B cell (primary cell): Measurements from ENCODE around the gene DDR1. TPM values are rescaled to one million over a fixed set of nuclear protein-coding genes. Genes with fewer than 3 reads are reported as not detected.

Source experiments
- ATAC-seq: fragments of 200-7000 bp; cut with Tn5 transposase; one replicate; pipeline ENCODE4 v1.10.0; 2021; ENCODE audit warnings: low read depth, mild to moderate bottlenecking, moderate number of reproducible peaks, moderate library complexity
- CTCF ChIA-PET: fragments of 350-600 bp; sonication (Branson Sonifier 250); formaldehyde crosslinking; loops from one replicate; lab custom pipeline; 2021; ENCODE audit warnings: antibody characterized with exemption, inconsistent platforms; lab: Charles Lee
- POLR2A ChIA-PET: fragments of 350-600 bp; sonication (Branson Sonifier 250); formaldehyde crosslinking; loops from one replicate; lab custom pipeline; 2021; ENCODE audit warnings: antibody characterized with exemption; lab: Charles Lee
- DNase-seq: peaks from one replicate; pipeline ENCODE4 v3.0.0; 2013
- H2AFZ ChIP-seq: 2 replicates; pipeline ENCODE4 v1.6.1; 2012; ENCODE audit warnings: mild to moderate bottlenecking, low read depth, low read length; ENCODE audit not compliant: insufficient read depth, poor library complexity, severe bottlenecking
- H3K27ac ChIP-seq, 2 donors: 1 replicate in 1 of 2; 2 replicates in 1 of 2; pipeline ENCODE4 v1.5.1; 2012 to 2013; ENCODE audit warnings: low read length in 2 of 2, mild to moderate bottlenecking in 2 of 2, moderate library complexity in 1 of 2
- H3K27me3 ChIP-seq, 4 experiments: fragments of 200-600 bp in 1 of 4; sonication (generic) in 1 of 4; replicated peaks in 1 of 4; 1 replicate in 2 of 4; 2 replicates in 2 of 4; pipeline versions ENCODE4 v1.6.1 to v1.7.0; 2013 to 2016; ENCODE audit warnings: low read length in 3 of 4, mild to moderate bottlenecking in 2 of 4, mixed read lengths in 1 of 4, moderate library complexity in 1 of 4; ENCODE audit not compliant: insufficient read depth in 4 of 4, control insufficient read depth in 3 of 4; ENCODE audit errors: control extremely low read depth in 1 of 4
- H3K36me3 ChIP-seq, 2 experiments: replicated peaks in 1 of 2; 1 replicate in 1 of 2; 2 replicates in 1 of 2; pipeline versions ENCODE4 v1.6.1 to v1.7.1; 2013; ENCODE audit warnings: low read length in 1 of 2; ENCODE audit not compliant: insufficient read depth in 2 of 2, control insufficient read depth in 1 of 2; ENCODE audit errors: control extremely low read depth in 1 of 2, extremely low read depth in 1 of 2
- H3K4me1 ChIP-seq, 2 donors: fragments of 200-600 bp in 1 of 2; sonication (generic) in 1 of 2; 1 replicate in 1 of 2; 2 replicates in 1 of 2; pipeline versions ENCODE4 v1.5.1 to v1.6.1; 2013 to 2017; ENCODE audit warnings: low read length in 2 of 2; ENCODE audit not compliant: control insufficient read depth in 2 of 2, insufficient read depth in 2 of 2
- H3K4me2 ChIP-seq: replicated peaks from 2 replicates; pipeline ENCODE3; 2012; ENCODE audit warnings: mild to moderate bottlenecking, low read depth, low read length; ENCODE audit not compliant: poor library complexity, severe bottlenecking
- H3K4me3 ChIP-seq, 5 experiments: fragments of 200-600 bp in 1 of 5; sonication (generic) in 1 of 5; 1 replicate in 3 of 5; 2 replicates in 2 of 5; pipeline versions ENCODE4 v1.5.1 to v1.7.0; 2011 to 2016; ENCODE audit warnings: low read length in 4 of 5, mild to moderate bottlenecking in 4 of 5, low read depth in 2 of 5, control low read depth in 1 of 5, moderate library complexity in 1 of 5; ENCODE audit not compliant: insufficient read depth in 1 of 5; ENCODE audit errors: control extremely low read depth in 1 of 5, extremely low read depth in 1 of 5
- H3K79me2 ChIP-seq: fragments of 200-600 bp; sonication (generic); one replicate; pipeline ENCODE4 v1.6.0; 2016; ENCODE audit warnings: low read length; ENCODE audit not compliant: control insufficient read depth, insufficient read depth
- H3K9ac ChIP-seq: fragments of 200-600 bp; sonication (generic); 2 replicates; pipeline ENCODE4 v1.6.1; 2017; ENCODE audit warnings: mild to moderate bottlenecking, low read length, moderate library complexity
- H3K9me3 ChIP-seq, 3 donors: one replicate each; pipeline versions ENCODE4 v1.6.1 to v1.7.1; 2013; ENCODE audit warnings: low read length in 2 of 3; ENCODE audit not compliant: control insufficient read depth in 2 of 3, insufficient read depth in 1 of 3; ENCODE audit errors: control extremely low read depth in 1 of 3
- H4K20me1 ChIP-seq: 2 replicates; pipeline ENCODE4 v1.6.0; 2012; ENCODE audit warnings: mild to moderate bottlenecking, low read length; ENCODE audit not compliant: insufficient read depth, control insufficient read depth, poor library complexity, severe bottlenecking
- H3K27ac Mint-ChIP-seq: one replicate; pipeline ENCODE4 v1.8.0; 2021; ENCODE audit warnings: mixed read lengths
- H3K27me3 Mint-ChIP-seq: one replicate; pipeline ENCODE4 v1.8.0; 2021; ENCODE audit warnings: mixed read lengths
- H3K4me1 Mint-ChIP-seq: one replicate; pipeline ENCODE4 v1.8.0; 2021; ENCODE audit warnings: mixed read lengths
- H3K4me3 Mint-ChIP-seq: one replicate; pipeline ENCODE4 v1.8.0; 2021; ENCODE audit warnings: mixed read lengths
- H3K9me3 Mint-ChIP-seq: one replicate; pipeline ENCODE4 v1.8.0; 2022; ENCODE audit warnings: mixed read lengths; ENCODE audit not compliant: insufficient read depth
- CTCF ChIP-seq: fragments of 200-600 bp; IDR thresholded peaks from one replicate; pipeline ENCODE4 v1.8.0; 2022; ENCODE audit warnings: antibody characterized with exemption, mild to moderate bottlenecking
- EZH2 ChIP-seq: IDR thresholded peaks from 2 replicates; pipeline ENCODE4 v1.6.1; 2012; ENCODE audit warnings: borderline replicate concordance, low read depth, mild to moderate bottlenecking, moderate library complexity, low read length; ENCODE audit not compliant: insufficient read depth, poor library complexity, severe bottlenecking
- WGBS: methylation state at CpG from one replicate; pipeline ENCODE4 v1.1.5; 2013; ENCODE audit warnings: missing lambda C conversion rate; ENCODE audit not compliant: insufficient coverage; 5-methylcytosine and 5-hydroxymethylcytosine counted together
- intact Hi-C: fragments of 100-400 bp; cut with micrococcal nuclease; formaldehyde crosslinking; loops from one replicate; pipeline ENCODE4 v1.10.0; 2022
- polyA plus RNA-seq: library from polyadenylated mRNA; depleted of rRNA; stranded (reverse); fragments of >200 nt; gene quantifications from 2 replicates; pipeline ENCODE4 v1.2.3, GENCODE V29; 2012
- total RNA-seq, 2 donors: library from RNA; stranded (reverse); fragments of 120-200 nt in 1 of 2; gene quantifications; 1 replicate in 1 of 2; 2 replicates in 1 of 2; pipeline versions ENCODE4 v1.2.3 to v1.2.4, GENCODE V29; 2013 to 2022

DDR1 gene
- total and polyA plus RNA-seq, 2 donors (not counting 1 experiment from before 2014, with no cell fraction given), result 28.8 to 61.7 TPM

- no peak overlapping the region for H3K4me3 Mint-ChIP-seq
- H3K4me1 ChIP-seq, result peaks cover 11 to 20% of the 10 kb centered on the region in 2 donors
- peaks cover 24% of the 10 kb centered on the region for H3K4me1 Mint-ChIP-seq
- 95% methylated on average over 7 of the region's 7 CpGs for WGBS
- CTCF ChIA-PET, result interaction anchor here (1.0 to 6.1 kb wide), 6 partner anchors 88 to 170 kb away, joined by 3 to 68 read pairs (median 8); no protein-coding TSS in a partner anchor
- no peak overlapping the region for H3K27ac Mint-ChIP-seq
- no peak overlapping the region for H3K9ac ChIP-seq
- DNase-seq (no peak), ATAC-seq (no peak)
- POLR2A ChIA-PET, result no interaction called here
- H3K9me3 Mint-ChIP-seq, result no peaks in the 10 kb centered on the region
- no peaks in the 10 kb centered on the region for H3K27me3 ChIP-seq
- H3K4me2 ChIP-seq, result no peak overlapping the region
- no peaks in the 10 kb centered on the region for H3K9me3 ChIP-seq
- TF ChIP-seq CTCF (no peak), EZH2 (no peak)
- no peaks in the 10 kb centered on the region for H4K20me1 ChIP-seq
- H3K27me3 Mint-ChIP-seq, result no peaks in the 10 kb centered on the region
- H3K27ac ChIP-seq, result no peak overlapping the region
- H3K36me3 ChIP-seq, result peaks cover 2 to 59% of the 10 kb centered on the region in 2 experiments
- H3K4me3 ChIP-seq, result no peak overlapping the region
- intact Hi-C loops, result no loop called here
- no peaks in the 10 kb centered on the region for H3K79me2 ChIP-seq
- no peak overlapping the region for H2AFZ ChIP-seq
Measured at GRCh38 chr6:30917041-30917440, 32.7 kb downstream of the DDR1 start.

GRCh38 chr6:30917487-30917886 is 33.2 kb downstream of the DDR1 start:
- DNase-seq (no peak), ATAC-seq (no peak)
- Histone ChIP-seq H3K79me2 (no peaks in the 10 kb centered on the region), H3K36me3 (peaks cover 2 to 59% of the 10 kb centered on the region in 2 experiments), H3K9me3 (no peaks in the 10 kb centered on the region), H3K4me3 (no peak overlapping the region), H3K4me1 (peaks cover 11 to 20% of the 10 kb centered on the region in 2 donors), H4K20me1 (no peaks in the 10 kb centered on the region), H2AFZ (no peak overlapping the region), H3K27ac (no peak overlapping the region), H3K4me2 (no peak overlapping the region), H3K27me3 (no peaks in the 10 kb centered on the region), H3K9ac (no peak overlapping the region)
- intact Hi-C loops, result no loop called here
- Mint-ChIP-seq H3K4me3 (no peak overlapping the region), H3K27ac (no peak overlapping the region), H3K27me3 (no peaks in the 10 kb centered on the region), H3K9me3 (no peaks in the 10 kb centered on the region), H3K4me1 (peaks cover 24% of the 10 kb centered on the region)
- ChIA-PET POLR2A (no interaction called here), CTCF (interaction anchor here (1.0 to 6.1 kb wide), 5 partner anchors 89 to 170 kb away, joined by 3 to 68 read pairs (median 12); no protein-coding TSS in a partner anchor)
- 96% methylated on average over 8 of the region's 8 CpGs for WGBS
- no peak for TF ChIP-seq EZH2
- TF ChIP-seq CTCF, result no peak
